ENCODE measurements around the gene PGK2.

PGK2 gene

DNA sequence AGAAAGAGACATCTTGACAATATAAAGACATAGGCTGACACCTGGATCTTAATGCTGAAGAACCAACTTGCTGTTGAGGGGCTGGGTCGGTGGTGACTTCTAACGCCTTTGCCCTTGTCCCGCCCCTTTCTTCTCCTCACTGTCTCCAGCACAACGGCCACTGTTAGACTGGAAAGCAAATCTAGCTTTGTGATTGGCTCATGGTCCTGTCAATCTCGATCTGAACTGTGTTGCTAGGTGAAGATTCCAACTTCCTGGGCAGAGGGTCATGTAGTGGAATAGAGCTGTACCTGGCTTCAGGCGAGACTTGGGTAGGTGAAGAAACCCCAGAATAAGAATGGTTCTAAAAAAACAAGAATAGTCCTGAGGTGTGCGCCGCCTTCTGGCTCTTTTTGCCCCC lies at the start of gene PGK2:
TSS of gene PGK2 (minus strand) at position 110 of the 400 bp plus-strand sequence. CDS start at position 12, 98 bp downstream.
- DNase-seq = no peak

DNA sequence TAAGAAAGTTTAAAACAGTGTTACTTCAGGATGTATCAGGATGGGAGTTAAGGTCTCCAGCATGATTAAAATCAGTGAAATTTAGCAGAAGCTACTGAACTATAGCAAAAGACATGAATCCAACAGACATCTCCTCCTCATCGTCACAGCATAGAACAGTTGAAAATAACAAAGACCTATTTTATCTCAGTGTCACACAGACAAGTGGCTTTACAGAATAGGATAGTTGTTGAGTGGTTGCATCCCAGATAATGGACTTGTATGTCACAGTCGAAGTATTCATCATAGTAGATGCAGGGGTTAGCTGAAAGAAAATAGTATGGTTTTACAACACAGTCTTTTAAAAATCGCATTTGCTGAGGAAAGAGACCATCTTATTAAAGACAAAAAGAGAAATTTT lies 48.1 kb upstream of the PGK2 start:
- DNase-seq = no peak

DNA sequence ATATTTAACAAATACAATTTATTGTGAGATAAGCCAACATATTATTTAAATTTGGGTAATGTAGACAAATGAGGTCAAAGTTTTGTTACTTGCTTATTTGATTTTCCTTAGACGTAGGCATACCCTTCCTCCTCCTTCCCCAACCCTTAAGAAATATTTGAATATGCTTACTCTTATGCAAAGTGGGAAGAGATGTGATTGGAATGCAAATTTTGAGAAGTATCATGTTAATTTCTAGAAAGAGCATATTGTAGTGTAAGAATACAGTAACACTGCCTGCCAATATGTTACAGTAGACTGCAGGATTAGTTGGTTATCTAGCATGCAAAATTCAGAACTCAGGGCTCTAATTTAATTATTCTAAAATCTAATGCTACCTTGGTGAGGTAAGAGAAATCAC lies 46.3 kb upstream of the PGK2 start:
- no peak for DNase-seq

DNA sequence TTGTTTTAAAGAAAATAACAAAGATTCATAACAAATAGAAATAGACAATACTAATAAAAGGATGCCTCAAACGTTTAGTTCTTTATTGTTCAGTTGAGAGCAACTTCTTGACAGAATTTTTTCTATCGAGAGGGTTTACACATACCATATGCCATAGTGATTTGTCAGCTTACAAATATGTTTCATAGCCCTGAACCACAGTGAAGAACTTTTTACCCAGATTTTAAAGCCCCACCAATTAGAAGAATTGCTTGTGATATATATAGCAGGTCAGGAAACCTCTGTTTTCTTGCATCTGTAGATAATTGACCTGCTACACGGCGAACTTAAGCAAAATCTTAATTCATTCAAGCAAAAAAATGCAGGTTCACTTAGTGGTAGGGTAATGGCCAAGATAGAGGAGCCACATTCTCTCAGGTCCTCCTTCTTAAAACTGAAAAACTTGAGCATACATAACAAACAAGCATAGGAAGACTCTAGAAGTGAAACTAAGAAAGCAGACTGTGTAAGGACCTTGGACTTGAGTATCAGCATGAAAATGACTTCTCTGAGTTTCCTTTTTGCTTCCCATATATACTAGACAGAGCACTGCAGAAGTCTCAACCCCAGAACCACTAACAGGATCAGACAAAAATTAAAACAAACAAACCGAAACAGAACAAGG lies 39.8 kb upstream of the PGK2 start:
- DNase-seq = no peak

DNA sequence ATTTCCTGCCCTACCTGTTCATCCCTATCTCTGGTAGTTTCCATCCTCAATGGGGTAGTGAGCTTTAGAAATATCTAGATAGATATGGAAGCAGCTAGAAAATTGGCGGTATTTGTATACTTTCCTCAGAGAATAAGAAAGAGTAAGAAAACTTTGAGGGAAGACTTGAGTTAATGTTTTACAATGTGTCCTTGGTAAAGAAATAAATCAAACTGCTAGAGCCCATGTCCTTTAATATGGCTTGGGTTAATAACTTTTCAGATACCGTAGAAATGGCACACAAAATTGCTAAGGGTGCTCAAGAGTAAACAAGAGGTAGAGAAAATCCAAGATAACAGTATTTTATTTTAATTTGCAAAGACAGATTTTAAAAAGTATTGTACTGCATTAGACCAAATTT lies 28.1 kb upstream of the PGK2 start:
- DNase-seq = no peak

DNA sequence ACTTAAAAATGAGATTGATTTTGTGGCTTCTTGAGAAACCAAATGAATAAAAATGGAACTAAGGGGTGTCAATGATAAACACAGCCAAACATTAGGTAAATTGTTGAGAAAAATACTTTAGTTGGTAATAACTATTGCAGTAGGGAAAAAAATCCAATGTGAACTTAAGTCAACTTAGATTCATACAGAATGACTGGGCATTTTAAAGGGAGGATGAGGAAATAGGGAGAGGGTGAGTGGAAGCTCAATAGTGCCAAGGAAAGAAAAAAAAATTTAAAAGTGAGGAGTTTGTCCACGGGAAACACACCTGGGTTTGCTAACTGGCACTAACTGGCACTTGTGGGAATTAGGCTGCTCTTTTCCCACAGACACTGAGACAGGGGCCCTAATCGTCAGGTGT lies 26.2 kb upstream of the PGK2 start:
- no peak for DNase-seq

DNA sequence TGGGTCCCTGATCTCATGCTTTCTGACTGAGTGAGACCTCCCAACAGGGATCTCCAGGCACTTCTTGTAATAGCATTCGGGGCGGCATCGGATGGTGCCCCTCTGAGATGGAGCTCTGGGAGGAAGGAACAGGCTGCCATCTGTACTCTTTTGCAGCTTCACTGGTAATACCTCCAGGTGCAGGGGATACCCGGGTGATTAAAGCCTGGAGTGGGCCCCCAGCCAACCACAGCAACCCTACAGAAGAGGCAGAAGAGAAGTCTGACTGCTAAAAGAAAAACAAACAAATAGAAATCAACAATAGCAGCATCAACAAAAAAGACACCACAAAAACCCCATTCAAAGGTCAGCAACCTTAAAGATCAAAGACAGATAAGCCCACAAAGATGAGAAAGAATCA lies 19.1 kb upstream of the PGK2 start:
- DNase-seq = peak; percentile 43

DNA sequence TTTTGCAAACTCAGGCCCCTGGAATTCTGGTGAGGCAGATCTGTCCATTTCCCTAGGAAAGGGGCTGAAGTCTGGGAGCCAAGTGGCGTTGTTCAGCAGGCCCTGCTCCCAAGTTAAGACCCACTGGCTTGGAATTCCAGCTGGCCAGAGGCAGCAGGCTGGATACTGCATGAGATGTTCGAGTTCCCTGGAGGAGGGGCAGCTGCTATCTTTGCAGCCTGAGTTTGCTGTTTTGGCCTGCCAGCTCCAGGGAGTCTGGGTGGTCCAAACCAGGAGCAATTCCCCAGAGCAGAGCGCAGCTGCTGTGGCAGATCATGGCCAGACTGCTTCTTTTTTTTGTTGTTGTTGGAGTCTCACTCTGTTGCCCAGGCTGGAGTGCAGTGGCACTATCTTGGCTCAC lies 18.2 kb upstream of the PGK2 start:
- DNase-seq = no peak

DNA sequence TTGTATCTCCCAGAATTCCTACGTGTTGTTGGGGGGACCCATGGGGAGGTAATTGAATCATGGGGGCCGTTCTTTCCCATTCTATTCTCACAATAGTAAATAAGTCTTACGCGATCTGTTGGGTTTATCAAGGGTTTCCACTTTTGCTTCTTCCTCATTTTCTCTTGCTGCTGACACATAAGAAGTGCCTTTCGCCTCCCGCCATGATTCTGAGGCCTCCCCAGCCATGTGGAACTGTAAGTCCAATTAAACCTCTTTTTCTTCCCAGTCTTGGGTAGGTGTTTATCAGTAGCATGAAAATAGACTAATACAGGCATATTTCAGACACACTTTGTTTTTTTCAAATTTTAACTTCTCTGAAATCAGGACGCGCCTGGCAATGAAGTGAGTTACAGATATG lies 14.4 kb upstream of the PGK2 start:
- no peak for DNase-seq

DNA sequence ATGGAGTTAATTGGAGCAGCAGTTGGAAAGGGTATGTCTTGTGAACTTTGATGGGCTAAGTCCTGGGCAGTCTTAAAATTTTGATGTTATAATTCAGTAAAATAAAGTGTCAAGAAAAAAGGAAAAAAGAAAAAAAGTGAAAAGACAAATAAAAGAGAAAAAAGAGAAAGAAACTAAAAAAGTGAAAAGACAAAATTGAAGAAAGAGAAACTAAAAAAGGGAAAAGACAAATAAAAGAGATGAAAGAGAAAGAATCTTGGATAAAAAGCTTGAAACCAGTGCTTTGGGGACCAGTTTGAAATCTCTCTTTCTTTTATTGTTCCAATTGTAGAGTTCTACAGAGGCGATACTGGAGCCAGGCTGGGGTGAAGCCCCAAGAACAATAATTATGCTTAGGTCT lies 12.0 kb upstream of the PGK2 start:
- no peak for DNase-seq

DNA sequence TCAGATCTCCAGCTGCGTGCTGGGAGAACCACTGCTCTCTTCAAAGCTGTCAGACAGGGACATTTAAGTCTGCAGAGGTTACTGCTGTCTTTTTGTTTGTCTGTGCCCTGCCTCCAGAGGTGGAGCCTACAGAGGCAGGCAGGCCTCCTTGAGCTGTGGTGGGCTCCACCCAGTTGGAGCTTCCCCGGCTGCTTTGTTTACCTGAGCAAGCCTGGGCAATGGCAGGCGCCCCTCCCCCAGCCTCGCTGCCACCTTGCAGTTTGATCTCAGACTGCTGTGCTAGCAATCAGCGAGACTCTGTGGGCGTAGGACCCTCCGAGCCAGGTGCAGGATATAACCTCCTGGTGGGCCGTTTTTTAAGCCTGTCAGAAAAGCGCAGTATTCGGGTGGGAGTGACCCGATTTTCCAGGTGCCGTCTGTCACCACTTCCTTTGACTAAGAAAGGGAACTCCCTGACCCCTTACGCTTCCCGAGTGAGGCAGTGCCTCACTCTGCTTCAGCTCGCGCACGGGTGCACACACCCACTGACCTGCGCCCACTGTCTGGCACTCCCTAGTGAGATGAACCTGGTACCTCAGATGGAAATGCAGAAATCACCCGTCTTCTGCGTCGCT lies 9.9 kb upstream of the PGK2 start:
- DNase-seq = peak; percentile 45

DNA sequence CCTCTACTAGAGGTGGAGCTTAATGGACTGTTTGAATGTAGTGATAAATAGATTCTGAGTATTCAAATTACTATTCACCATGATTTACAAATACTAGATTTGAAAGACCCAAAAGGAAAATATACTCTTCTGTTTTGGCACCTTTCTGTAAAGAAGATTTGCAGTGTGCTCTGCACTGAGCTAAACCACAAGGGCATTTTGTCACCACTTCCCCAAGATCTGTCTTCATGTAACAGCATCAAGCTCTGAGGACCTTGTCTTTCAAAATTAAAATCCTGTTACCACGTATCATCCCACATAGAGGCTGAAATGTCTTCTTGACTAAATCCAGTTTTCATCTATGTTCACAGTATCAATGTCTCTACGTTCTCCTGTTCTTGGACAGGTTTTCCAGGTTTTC lies 3.3 kb upstream of the PGK2 start:
- no peak for DNase-seq

DNA sequence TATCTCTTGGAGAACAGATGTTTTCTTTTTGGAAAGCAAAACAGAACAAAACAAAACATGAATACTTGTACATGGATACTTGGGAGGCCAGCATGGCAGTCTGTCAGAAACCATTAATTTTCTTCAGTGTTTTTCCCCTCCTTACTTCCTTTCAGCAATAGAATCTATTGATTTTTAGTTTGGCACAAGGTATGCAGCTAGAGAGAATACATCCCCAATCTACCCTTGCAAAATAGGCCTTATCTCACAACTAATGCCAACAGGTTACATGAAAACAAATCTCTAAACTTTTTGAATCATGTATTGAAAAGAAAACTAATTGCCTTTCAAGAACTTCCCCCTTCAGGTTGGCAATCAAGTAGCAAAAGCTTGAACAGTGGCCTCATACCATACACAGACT lies 2.8 kb downstream of the PGK2 start:
- no peak for DNase-seq

DNA sequence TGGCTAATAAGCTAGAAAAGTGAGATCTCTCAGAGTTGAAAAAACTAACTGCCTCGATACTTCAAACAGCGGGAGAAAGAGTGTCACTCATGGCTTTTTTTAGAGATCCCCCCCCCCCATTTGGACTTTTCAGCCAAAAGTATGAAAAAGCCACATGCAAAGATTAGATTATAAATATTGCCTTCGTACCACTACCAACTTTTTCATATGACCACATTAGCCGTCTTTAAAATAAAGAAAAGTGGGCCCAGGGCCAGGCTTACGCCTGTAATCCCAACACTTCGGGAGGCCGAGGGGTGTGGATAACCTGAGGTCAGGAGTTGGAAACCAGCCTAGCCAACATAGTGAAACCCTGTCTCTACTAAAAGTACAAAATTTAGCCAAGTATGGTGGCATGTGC lies 4.4 kb downstream of the PGK2 start:
- no peak for DNase-seq

DNA sequence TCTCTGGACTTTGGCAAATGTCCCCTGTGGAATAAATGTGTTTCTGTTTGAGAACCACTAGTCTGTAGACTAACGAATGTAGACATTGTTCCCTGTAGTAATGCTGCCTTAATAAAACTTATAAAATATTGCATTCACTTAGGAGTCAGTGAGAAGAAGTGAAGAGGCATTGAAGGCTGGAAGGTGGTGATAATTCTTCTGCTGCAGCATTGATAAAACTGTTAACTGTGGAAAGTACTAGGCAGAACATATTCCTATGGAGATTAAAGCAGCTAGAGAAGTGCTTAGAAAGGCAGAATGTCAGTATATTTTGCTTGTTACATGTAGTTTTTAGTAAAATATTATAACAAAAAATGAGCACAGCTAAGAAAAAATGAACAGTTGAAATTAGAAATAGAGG lies 4.8 kb downstream of the PGK2 start:
- no peak for DNase-seq

DNA sequence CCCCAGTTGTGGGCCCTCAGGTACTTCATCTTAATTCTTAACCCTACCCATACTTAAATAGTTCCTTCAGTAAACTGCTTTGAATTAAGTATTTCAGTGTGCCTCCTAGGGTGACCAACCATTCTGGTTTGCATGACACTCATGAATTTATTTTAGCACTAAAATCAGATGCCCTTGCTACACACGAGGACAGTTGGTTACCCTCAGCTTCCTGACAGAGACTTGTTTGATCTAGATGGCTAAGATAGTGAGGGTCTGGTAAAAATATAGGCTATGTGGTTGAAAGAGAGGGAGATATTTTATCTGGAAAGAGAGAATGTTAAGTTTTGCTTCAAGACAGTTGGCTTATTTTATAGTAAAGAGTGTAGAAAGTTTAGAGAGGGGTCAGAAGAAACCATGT lies 10.6 kb downstream of the PGK2 start:
- no peak for DNase-seq

DNA sequence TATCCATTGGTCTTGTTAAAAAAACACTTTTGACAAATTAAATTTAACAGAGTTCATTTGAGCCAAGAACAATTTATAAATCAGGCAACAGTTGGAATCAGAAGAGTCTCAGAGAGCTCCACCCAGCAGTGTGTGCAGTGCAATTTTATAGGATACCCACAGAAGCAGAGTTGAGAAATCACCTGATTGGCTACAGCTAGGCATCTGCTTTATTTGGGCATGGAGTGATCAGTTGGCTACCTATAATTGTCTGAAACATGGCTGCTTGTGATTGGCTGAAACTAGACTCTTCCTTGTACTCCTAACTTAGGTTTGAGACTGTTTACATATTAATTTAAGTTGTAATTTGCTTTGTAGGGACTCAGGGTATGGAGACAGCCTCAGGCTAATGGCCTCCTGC lies 12.0 kb downstream of the PGK2 start:
- no peak for DNase-seq

DNA sequence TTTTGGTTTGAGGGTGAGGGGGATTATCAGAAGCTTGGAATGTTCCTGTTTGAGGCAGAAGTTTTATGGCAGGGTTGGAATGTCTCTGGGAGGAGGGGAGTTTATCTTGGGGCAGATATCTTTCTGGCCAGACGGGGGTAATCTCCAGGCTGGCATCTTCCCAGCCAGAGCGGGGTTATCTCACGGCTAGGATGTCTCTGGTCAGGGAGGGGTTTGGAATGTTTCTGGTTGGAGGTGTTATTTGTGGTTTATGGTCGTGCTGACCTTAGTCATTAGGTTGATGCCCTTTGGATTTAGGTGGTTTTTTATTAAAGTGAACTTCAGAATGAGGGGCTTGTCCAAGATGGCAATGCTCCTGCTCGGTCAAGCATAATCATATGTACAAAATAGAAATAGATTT lies 14.8 kb downstream of the PGK2 start:
- no peak for DNase-seq

DNA sequence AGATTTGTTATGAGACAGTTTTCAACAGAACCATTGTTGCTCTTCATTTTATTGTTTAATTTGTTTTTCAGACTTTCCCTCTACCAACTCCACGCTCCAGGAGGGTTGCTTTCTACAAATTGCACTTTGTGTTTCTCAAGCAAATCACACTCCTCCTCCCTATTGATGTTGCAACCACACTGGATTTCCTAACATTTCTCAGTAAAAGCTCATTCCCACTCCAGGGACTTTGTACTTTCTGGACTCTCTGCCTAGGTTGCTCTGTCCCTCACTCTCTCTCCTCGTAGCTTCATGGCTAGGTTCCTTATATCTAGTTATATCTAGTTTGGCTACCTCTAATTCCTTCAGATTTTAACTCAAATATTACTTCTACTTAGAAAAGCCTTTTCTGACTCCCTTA lies 20.3 kb downstream of the PGK2 start:
- no peak for DNase-seq

DNA sequence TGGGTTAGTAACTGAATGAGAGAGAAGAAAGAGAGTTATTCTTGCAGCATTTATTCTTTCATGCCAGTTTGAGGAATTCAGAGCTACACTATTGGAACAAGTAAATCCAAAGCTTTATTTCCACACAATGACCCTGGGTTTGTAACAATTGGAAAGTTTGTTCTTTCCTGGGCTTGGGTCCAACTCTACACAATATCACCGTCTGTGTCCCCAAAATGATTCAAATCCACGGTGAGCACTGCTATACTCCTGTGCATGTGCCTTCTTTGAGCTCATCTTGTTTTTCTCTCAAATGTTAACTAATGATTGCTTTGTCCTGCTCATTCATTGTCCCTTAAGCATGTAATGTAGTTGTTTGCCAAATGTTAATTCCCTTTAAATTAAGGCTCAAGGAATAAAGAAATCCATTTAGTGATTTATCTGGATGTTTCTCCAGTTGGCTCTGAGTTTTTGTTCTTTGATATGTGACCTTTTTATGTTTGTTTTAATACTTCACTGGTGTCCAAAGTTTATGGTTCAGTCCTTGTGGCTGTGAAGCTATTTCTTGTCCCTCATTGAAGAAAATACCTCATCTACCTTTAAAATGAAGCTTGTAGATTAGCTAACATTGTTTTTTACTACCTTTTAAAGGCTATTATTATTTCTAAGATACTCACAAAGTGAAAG lies 22.4 kb downstream of the PGK2 start:
- DNase-seq = peak; percentile 8

DNA sequence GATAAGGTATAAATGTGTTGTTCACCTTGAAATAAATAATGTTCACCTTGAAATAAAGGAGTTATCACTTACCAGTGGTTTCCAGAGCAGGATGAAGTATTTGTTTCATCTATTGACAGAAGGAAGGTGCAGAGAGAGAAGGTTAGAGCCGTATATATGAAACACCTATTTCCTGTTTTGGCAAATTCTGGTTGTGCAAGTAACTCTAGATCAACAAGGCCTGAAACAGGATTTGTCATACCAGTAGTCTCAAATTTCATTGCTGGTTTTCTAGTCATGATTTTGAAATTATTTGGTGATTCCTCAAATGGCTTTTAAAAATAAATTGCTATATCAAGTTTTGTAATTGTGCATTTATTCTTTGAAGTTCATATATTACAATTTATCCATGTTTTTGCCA lies 42.8 kb downstream of the PGK2 start, which contains the start of gene CRISP3:
TSS of gene CRISP3 (minus strand) at position 130 of the 400 bp plus-strand sequence. CDS start at position 109, 21 bp downstream.
- DNase-seq = no peak

DNA sequence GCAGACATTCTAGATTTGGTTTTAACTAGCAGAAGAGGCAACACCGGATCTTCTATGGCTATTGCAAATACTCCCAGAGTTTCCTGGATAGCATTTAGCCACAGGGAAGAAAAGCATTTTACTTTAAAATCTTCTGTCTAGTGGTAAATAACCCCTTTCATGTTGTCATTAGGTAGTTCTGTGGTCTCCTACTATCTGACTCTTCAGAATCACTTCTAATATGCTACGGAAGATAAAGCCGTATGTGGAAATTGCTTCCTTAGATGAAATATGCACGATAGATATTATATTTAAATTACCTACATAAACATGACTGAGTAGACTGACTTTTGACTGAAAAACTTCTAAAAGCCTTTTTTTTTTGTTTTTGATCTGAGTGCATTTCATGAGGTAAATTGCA lies 43.7 kb downstream of the PGK2 start:
- DNase-seq = no peak

DNA sequence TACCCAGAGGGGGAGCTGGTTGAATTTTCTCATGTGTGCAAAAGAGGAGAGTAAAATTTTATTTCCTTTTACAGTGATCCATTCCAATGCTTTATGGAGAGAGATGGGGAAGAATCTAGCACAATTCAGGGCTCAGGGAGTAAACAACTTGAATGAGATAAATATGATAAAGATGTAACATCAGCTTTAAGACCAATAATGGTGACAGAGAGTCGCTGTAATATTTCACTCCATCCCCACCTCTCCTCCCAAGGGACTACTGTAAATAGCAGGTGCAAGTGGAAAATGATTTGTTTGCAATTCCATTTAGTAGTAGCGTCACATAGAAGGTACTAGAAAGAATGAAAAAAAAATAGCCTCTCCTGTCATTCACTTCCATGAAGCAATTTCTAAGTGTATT lies 47.7 kb downstream of the PGK2 start:
- DNase-seq = peak; percentile 40

DNA sequence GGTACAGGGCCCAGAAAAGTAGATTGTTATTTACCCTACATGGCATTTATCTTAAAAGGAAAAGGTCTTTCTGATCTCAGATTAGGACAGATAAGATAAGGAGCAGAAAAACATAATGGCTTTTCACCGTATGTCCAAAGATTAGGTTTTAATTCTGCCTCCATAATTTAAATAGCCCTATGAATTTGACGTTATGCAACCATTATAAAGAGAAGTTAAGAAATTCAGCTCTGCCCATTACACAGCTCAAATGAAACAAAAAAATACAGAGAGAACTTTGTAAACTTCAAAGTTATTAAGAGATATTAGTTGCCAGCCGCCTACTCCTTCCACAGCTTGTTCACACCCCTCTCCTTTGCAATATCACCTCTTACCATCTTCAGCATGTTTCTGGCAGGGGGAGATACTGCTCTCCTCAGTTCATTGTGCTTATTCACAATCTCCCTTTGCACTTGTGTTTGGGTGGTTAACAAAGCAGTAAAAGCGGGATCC lies 51.0 kb downstream of the PGK2 start:
- no peak for DNase-seq
